Erythroblast (primary cell): ENCODE results near the gene ARID3B.

ENCODE experiments used
- GATA1 ChIP-seq: IDR thresholded peaks from 2 replicates; pipeline ENCODE4 v1.6.1; 2011; ENCODE audit warnings: low read depth, mild to moderate bottlenecking, control low read depth, low read length, moderate library complexity
- POLR2A ChIP-seq: IDR thresholded peaks from 2 replicates; pipeline ENCODE4 v1.6.1; 2011; ENCODE audit warnings: mild to moderate bottlenecking, low read length

DNA sequence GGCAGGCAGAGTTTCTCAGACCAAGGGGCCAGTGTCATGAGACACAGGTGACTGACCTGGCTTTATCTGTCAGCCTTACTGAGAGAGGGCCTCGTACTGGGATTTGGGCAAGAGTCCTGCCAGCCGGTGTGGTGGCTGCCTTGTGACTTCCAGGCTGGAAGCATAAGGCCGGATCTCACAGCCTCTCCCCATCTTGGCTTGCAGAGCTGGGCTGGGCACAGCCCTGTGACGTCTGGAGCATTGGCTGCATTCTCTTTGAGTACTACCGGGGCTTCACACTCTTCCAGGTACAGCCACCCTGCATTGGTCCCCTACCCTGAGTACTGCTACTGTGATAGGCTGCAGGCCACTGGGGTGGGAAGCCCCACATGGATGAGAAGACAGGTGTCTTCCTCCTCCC, 86.7 kb downstream of the ARID3B start:
- TF ChIP-seq POLR2A = no peak
- TF ChIP-seq GATA1 = no peak
